HG03442 (cell line): ENCODE results near the gene ADRA2C.

ENCODE experiments used
- ATAC-seq: cut with Tn5 transposase; IDR thresholded peaks from one replicate; pipeline ENCODE4 v1.9.1; 2021; ENCODE audit warnings: mild to moderate bottlenecking, moderate library complexity; ENCODE audit not compliant: unreplicated experiment

Gene ADRA2C

DNA sequence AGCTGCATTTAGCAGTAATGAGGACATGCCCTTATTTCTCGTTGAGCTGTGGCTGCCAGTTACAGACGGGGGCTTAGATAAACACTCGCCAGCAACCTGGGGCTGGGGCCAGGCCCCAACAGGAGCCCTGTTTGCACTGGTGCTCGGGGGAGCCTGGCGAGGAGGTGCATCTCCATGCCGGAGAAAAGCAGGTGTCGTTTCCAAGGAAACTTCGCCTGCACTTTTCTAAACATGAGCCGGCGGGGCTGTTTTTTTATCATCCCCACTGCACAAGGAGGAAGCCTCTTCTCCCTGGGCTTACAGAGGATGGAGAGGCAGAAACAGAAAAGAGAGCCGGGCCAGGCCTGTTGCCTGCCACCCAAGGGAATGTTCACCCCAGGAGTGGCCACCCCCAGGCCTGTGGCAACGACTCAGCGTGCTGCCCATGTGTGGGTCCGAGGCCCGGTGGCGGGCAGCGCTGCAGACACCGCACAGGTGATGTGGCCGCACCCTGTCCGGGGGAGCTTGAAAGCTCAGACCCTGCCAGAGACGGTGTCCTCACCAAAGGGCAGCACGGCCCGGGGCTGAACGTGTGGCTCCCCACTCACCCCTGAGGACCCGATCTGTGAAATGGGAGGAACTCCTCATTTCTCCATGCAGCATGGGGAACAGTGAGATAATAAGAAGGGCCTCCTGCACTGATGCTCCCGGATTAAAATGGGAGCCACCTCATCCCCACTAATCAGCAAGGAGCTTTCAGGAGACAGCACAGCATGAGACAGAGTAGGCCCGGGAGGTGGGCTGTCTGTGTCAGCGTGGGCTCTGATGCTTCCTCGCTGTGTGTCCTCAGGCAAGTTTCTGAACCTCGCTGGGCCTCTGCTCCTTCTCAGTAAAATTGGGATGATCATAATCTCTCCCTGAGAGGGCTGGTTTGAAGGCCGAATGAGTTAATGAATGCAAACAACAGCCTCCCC, 33.8 kb upstream of the ADRA2C start:
- no peak for ATAC-seq

DNA sequence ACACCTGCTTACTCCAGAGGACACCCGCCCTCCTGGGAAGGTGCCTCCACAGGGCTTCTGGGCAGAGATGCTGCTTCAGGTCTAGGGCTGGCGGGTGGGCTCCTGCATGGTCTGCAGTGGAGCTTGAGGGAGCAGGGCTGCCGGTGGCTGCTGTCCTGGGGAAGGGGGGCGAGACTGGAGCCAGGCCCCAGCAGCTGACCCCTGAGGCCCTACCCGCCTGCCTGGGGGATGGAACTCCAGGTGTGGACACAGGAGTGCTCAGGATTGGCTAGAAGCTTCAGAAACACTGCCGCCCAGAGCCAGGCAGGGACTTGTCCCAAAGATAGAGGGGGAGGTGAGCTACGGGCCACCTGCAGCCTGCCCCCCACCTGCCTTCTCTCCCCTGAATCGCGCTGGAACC, 33.0 kb upstream of the ADRA2C start:
- ATAC-seq: no peak

DNA sequence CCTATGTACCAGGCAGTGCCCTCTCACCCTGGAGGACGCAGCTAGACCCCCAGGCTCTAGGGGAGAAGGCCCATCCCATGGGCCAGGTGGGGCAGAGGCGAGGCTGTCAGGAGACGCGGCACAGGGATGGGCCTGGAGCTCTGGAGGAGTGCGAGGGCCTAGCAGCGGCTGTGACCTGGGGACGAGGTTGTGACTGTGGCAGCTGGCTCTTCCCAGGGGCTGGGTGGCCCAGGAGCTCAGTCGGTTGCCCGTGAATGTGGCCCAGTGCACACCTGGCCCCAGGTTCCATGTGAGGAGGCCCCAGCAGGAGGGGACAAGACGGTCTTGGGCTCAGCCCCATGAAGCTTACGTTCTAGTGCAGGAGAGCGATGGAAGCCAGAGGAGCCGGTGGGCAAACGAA, 31.0 kb upstream of the ADRA2C start:
- no peak for ATAC-seq

DNA sequence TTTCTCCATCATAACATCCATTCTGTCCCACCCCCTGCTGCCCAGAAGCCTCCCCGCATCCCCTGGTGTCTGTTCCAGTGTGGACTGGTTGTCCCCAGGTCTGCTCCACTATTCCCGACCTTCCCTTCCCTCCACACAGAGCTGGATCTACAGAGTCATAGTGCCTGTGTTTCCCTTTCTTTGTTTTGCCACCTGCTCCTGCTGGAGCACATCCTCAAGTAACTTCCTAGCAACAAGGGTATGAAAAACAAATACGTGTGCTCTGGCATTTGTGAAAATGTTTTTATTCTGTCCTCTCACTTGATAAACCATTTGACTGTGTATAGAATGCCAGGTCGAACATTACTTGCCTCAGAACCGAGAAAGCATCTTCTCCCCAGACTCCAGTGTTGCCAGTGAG, 29.9 kb upstream of the ADRA2C start:
- no peak for ATAC-seq

DNA sequence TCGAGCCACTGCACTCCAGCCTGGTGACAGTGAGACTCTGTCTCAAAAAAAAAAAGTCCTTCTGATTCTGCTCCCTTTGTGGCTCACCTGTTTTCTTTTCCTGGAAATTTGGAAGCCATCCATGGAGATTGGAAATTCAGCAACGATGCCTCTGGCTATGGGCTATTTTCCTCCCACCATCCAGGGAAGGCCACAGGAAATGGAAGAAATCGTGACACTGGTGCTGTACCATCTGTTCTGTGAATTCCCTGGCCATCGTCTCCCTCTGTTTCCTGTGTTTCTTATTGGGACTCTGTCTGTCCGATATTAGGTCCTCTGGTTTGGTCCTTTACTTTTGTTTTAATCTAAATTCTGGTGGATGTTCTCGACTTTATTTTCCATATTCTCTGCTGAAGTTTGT, 29.4 kb upstream of the ADRA2C start:
- ATAC-seq: no peak

DNA sequence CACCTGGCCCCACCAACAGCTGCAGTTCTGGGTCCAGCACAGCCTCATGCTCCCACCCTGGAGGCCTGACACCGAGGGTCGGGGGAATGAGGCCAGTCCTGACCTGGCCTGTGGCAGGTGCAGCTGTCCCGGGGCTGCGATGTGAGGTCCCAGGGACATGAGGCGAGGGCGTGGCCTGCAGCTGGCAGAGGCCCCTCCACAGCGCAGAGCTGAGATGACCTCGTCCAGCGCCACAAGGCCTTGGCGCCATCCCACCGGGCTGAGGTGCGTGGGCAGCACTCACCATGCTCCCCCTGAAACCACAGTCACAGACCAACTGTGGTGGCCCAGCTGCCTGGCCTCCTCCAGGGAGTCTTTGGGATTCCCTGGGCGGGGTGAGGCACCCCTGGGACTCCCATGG, 26.6 kb upstream of the ADRA2C start:
- no peak for ATAC-seq

DNA sequence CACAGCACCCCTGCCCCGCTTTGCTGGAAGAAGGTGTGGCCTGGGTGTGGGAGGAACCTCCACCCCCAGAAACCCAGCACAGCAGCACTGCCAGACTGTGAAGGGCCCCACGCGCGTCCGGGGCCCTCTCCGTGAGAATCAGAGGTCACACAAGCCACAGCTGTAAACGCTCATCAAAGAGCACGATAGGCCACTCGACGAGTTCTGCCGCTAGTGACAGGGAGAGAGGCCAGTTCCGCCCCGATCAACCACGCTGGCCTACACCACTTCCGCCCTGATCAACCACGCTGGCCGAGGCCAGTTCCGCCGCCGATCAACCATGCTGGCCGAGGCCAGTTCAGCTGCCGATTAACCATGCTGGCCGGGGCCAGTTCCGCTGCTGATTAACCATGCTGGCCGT, 25.9 kb upstream of the ADRA2C start:
- no peak for ATAC-seq

DNA sequence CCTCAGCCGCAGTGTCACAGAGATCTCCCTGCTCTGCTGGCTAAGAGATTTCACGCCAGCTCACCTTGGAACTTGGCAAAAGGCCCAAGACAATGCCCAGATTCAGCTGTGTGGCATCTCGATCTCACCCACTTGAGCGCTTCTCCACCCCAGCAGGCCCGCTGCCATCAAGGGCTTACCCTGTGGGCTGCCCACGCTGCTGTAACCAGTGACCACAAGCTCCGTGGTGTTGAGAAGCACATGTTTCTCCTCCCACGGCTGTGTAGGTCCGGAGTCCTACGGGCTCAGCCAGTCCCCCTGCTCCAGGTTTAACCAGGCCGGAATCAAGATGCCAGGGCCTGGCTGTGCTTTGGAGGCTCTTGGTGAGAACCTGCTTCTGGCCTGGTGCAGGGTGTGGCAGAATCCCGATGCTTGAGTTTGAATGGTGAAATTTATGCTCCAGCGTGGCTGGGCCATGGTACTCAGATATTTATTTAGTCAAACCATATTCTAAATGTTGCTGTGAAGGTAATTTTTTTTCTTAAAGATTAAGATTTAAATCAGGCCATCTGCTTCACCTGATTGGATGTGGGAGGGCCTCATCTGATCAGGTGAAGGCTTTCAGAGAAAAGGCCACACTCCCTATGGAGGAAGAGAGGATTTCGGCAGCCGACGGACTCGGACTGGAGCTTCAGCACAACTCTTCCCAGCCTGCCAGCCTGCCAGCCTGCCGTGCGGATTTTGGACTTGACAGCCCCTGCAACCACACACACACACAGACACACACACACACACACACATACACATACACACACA, 24.8 kb upstream of the ADRA2C start:
- ATAC-seq: no peak

DNA sequence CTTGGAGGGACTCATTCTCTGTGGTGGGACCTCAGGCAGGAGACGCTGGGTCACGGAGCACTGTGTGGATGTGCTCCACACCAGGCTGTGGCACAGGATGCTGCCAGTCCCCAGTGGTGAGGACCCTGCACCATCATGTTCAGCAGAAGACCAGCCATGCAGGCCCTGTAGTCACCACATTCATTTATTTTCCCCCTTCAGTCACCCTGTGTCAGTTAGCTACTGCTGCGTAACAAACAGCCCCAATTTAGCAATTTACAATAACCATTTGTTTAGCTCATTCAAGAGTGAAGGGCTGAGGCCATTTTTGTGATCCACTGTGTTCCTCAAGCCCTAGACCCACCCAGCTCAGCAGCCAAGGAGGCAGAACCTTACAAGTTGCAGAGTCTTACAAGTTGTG, 23.6 kb upstream of the ADRA2C start:
- no peak for ATAC-seq

DNA sequence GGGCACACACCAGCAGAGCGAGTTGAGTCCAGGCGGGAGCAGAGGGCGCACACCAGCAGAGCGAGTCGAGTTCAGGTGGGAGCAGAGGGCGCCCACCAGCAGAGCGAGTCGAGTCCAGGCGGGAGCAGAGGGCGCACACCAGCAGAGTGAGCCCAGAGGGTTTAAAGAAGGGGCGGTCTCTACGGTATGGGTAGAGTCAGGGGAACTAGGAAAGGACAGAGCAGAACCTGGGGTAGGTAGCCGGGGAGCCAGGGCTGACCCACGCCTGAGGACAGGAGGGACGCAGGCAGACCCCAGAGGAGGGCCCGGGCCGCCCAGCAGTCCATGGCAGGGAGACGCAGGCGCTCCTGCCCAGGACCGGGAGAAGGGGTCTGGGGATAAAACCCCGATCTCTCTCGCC, 22.0 kb upstream of the ADRA2C start:
- no peak for ATAC-seq

DNA sequence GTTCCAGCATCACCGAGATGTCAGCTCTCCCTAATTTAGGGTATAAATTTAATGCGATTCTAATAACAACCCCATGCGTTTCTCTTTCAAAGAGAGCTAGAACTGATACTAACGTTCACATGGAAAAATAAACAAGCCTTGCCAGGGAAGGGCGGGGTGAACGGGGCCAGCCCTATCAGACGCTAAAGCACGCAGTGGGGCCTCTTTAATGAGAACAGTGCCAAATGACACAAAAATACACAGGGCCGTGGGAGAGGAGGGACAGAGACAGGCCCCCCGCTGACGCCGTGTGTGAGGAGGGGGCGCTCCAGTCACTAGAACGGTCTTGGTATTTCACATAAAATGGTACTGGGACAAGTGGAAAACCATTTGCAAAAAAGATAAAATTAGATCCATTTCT, 21.3 kb upstream of the ADRA2C start:
- ATAC-seq: no peak

DNA sequence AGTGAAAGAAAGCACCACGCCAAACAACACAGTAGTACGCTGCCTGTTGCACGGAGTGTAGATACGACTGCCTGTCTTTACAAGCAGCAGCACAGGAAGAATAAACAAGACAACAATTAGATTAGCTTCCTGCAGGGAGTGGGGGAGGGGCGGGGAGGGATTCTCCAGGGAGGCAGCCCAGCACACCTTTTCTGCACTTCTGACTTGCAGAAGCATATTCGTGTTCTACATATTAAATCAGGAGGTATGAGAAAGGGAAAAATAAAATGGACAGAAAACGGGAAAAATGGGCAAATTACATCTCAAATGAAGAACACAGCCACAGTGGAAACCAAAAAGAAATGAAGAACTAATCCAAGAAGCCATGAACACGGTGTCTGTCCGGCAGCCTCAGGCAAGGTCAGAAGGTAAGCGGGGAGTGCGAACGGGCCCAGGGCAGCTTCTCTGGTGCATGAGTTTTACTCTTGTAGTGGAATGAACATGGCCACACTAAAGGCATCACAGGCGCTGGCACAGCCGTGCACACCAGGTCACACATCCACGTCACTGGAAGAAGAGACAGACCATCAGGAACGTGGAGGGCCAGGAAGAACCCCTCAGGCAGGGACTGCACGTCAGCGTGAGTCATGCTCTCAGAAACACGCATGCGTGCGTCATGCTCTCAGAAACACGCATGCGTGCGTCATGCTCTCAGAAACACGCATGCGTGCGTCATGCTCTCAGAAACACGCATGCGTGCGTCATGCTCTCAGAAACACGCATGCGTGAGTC, 20.1 kb upstream of the ADRA2C start:
- ATAC-seq: no peak

DNA sequence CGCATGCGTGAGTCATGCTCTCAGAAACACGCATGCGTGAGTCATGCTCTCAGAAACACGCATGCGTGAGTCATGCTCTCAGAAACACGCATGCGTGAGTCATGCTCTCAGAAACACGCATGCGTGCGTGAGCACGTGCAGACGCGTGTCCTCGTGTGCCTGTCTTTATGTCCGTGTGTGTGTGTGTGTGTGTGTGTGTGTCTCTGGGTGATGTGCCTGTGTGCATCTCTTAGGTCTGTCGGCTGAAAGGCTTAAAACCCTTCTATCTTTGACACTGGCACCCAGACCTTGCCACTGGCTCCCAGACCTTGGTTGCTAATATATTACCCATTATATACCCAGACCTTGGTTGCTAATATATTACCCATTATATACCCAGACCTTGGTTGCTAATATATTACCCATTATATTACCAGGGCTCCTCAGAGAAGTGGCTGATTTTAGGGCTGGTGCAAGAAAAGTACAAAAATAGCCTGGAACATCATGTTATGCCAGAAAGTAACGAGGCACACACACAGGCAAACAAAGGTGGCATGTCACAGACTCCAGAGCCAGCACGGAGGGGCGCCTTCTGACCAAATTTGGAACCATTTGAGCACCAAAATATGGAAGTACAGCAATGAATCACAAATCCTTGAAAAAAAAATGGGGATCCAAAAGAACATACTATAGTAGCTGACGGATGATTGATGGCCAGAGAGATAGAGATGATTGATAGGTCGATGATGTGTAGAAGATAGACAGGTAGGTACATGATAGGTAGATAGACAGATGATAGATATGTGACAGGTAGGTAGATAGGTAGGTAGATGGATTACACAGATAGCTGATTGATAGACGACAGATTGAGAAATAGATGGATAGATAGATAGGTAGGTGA, 19.2 kb upstream of the ADRA2C start:
- no peak for ATAC-seq

DNA sequence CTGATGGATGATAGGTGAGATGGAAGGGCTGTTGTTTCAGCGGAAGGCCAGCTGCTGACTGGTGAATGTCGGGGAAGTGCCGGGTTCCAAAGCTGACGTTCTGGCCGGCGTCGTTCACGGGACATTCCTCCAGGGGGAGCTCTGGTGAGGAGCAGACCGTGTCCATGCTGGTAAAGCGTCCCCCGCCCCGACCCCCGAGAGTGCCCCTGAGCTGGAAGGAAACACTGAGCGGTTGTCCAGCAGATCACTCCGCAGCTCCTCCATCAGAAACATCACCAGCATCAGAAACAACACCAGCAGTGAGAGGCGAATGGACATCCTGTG, 18.6 kb upstream of the ADRA2C start:
- no peak for ATAC-seq

DNA sequence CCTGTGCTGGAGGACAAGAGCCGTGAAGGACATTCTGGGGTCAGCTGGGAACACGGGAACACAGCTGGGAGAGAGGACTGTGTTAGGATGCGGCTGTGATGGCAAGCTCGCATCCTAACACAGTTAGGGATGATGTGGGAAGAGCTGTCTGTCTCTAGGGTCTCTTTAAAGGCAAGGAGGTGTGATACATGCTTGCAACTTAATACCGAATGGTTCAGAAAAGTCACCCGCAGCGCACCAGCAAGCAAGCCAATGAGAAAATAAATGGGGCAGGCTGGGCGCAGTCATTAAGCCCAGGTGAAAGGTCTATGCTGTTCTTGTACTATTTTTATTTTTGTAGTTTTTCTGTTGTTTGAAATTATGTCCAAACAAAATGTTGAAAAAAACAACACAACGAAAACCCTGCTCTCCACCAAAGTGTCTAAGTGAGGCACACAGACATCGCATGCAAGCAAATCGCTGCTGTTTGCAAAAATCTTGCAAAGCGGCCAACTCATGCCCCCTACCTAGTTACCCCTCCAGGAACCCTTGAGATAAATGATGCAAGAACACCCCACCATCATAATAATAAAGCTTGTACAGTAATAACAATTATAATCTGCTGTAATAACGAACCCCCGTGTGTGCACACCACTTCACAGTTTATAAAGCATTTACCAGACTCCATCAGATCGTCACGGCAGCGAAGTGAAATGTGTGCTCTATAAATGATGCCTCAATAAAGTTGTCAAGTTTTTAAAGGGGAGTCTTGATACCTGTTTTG, 17.9 kb upstream of the ADRA2C start:
- ATAC-seq: no peak

DNA sequence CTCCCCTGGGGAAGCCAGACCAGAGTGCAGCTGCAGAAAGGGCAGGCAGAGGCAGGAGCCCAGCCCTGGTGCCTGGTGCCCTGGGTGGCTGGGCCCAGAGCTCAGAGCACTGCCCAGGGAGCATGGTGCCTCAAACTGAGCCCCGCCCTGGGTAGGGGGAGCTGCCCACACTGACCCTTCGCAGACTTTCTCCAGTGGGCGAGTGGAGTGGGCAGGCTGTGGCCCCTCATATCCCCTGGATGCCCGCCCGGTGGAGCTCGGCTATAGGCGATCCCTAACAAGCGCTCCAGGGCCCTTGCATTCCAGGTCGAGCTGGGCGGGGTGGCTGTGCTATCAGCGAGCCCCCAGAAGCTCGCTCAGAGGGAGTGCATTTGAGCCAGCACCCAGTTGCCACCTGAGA, 17.1 kb upstream of the ADRA2C start:
- no peak for ATAC-seq

DNA sequence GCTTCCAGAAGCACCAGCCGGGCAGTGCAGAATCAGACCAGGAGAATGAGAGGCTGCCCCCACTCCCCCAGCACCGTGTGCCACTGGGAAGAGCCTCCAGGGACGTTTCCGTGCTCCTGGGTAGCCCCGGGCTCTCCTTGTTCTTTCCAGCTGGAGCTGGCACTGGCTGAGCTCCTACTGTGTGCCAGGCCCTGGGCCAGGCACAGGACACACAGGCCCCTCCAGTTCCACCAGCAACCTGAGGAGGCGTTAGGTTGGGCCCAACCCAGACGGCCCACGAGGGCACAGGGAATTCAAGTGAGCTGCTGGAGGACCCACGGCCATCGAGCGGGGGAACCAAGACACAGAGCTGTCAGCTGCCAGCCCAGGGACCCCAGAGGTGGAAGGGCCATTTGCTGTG, 15.9 kb upstream of the ADRA2C start:
- no peak for ATAC-seq

DNA sequence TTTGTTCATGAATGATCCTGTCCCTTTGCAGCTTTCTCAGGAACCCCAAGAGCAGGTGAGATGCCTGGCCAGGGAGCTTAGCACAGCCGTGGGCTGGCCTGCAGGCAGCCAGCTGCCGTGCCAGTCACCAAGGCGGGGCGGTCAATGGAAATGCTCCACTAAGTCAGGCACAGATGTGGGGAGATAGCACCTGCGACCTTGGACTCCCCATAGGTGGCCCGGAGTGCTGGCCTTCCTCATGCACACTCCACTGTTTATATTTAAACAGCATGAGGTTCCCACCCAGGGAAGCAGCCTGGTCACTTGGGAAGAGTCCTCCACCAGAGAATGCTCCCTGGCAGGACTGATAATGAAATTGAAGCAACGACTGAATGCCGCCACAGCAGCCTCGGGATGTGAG, 14.2 kb upstream of the ADRA2C start:
- no peak for ATAC-seq

DNA sequence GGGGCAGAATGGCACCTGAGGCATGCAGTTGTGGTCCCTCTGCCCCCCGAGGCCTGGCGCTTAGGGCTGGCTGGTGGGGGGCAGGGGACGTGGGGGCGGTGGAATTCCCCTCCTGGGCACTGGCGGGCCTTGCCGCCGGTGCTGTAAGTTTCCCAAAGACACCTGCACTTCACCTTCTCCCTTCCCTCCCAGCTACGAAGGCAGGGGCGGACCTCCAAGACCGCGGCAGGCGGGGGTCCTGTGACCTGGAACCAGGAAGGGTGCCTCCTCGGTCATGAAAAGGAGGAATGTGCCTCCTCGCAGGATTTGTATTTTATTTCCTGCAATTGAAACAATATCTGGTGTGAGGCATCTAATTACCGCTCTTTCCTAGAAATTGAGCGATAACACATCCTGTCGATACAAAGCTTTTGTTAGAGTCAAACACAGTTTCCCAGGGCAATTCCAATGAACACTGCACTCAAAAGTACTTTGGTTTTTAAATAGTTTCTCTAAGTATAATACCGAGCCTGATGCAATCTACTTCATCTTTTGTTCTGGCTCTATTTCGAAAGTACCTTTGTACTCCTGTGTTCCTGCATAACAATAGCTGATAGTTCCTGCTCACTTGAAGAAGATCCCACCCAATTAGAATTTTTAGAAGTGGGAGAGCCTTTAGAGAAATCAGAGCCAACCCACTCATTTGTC, 12.3 kb upstream of the ADRA2C start:
- ATAC-seq: no peak
